IPS-11a (cell line): ENCODE measurements around the gene IPO11.

Experiments
- H3K4me3 ChIP-seq: one replicate; pipeline ENCODE4 v1.5.1; 2013; ENCODE audit warnings: low read depth, low read length, control low read depth

The IPO11 gene

GRCh38 chr5:62412549-62413329 lies at the start of gene IPO11:
TSS of gene IPO11 (plus strand) at chr5:62412763. CDS start at chr5:62437280, 24,517 bp downstream.
- peak within 1 kb of the TSS; percentile 99 for H3K4me3 ChIP-seq

GRCh38 chr5:62369039-62369438 lies 43.5 kb upstream of the IPO11 start:
- no peak overlapping the region for H3K4me3 ChIP-seq

- H3K4me3 ChIP-seq, result no peak overlapping the region
Observed at GRCh38 chr5:62371409-62371808, 41.2 kb upstream of the IPO11 start.

GRCh38 chr5:62372600-62372999 lies 40.0 kb upstream of the IPO11 start:
- H3K4me3 ChIP-seq, result no peak overlapping the region

GRCh38 chr5:62373382-62373781 lies 39.2 kb upstream of the IPO11 start:
- H3K4me3 ChIP-seq, result no peak overlapping the region

GRCh38 chr5:62374090-62374489 lies 38.5 kb upstream of the IPO11 start:
- no peak overlapping the region for H3K4me3 ChIP-seq

GRCh38 chr5:62375627-62376026 lies 36.9 kb upstream of the IPO11 start:
- H3K4me3 ChIP-seq, result no peak overlapping the region

- H3K4me3 ChIP-seq, result no peak overlapping the region
Observed at GRCh38 chr5:62376064-62376463, 36.5 kb upstream of the IPO11 start.

GRCh38 chr5:62385131-62385530 lies 27.4 kb upstream of the IPO11 start:
- H3K4me3 ChIP-seq, result no peak overlapping the region

GRCh38 chr5:62385816-62386400 lies 26.7 kb upstream of the IPO11 start:
- H3K4me3 ChIP-seq, result no peak overlapping the region

GRCh38 chr5:62386824-62387223 lies 25.7 kb upstream of the IPO11 start:
- H3K4me3 ChIP-seq, result no peak overlapping the region

- no peak overlapping the region for H3K4me3 ChIP-seq
Observed at GRCh38 chr5:62395210-62395950, 17.2 kb upstream of the IPO11 start.

- peak within 1 kb of the TSS; percentile 83 for H3K4me3 ChIP-seq
Observed at GRCh38 chr5:62403411-62404250, 8.9 kb upstream of the IPO11 start, which contains the start of gene DIMT1. TSS of gene DIMT1 (minus strand) at chr5:62403905. CDS start at chr5:62403772, 133 bp downstream.

- peak overlapping the region; percentile 99 for H3K4me3 ChIP-seq
Observed at GRCh38 chr5:62413711-62414110, 1.1 kb downstream of the IPO11 start.

- no peak overlapping the region for H3K4me3 ChIP-seq
Observed at GRCh38 chr5:62418462-62419076, 6.0 kb downstream of the IPO11 start.

GRCh38 chr5:62419609-62420008 lies 7.0 kb downstream of the IPO11 start:
- H3K4me3 ChIP-seq, result no peak overlapping the region

GRCh38 chr5:62421414-62421813 lies 8.9 kb downstream of the IPO11 start:
- no peak overlapping the region for H3K4me3 ChIP-seq

GRCh38 chr5:62424763-62425162 lies 12.2 kb downstream of the IPO11 start:
- H3K4me3 ChIP-seq, result no peak overlapping the region

GRCh38 chr5:62431735-62432620 lies 19.4 kb downstream of the IPO11 start:
- H3K4me3 ChIP-seq, result no peak overlapping the region
